Progenitor cell of endocrine pancreas (in vitro differentiated cells): ENCODE results near the gene CDIPT. TPM values are rescaled to one million over a fixed set of nuclear protein-coding genes. Genes with fewer than 3 reads are reported as not detected.

Source experiments
- DNase-seq: peaks from one replicate; pipeline ENCODE4 v3.0.0; 2021; ENCODE audit warnings: low spot score; ENCODE audit not compliant: unreplicated experiment
- H3K27ac Mint-ChIP-seq: 2 replicates; pipeline ENCODE4 v1.8.0; 2021; ENCODE audit warnings: mild to moderate bottlenecking, moderate library complexity, mixed read lengths
- H3K27me3 Mint-ChIP-seq: 2 replicates; pipeline ENCODE4 v1.8.0; 2021; ENCODE audit warnings: mixed read lengths
- H3K36me3 Mint-ChIP-seq: 2 replicates; pipeline ENCODE4 v1.8.0; 2022; ENCODE audit warnings: mixed read lengths; ENCODE audit not compliant: insufficient read depth
- H3K4me1 Mint-ChIP-seq: 2 replicates; pipeline ENCODE4 v1.8.0; 2021; ENCODE audit warnings: low read depth, mixed read lengths
- H3K4me3 Mint-ChIP-seq: 2 replicates; pipeline ENCODE4 v1.8.0; 2021; ENCODE audit warnings: low read depth, mild to moderate bottlenecking, moderate library complexity, mixed read lengths
- H3K9me3 Mint-ChIP-seq: 2 replicates; pipeline ENCODE4 v1.8.0; 2021; ENCODE audit warnings: low read depth, mixed read lengths
- CTCF ChIP-seq: fragments of 200-600 bp; sonication (generic); IDR thresholded peaks from one replicate; pipeline ENCODE4 v1.5.0; 2021; ENCODE audit warnings: antibody characterized with exemption, mild to moderate bottlenecking; ENCODE audit not compliant: unreplicated experiment
- total RNA-seq: library from RNA; stranded (reverse); gene quantifications from 2 replicates; pipeline ENCODE4 v1.2.1, GENCODE V29; 2021

Gene CDIPT
- total RNA-seq, 1 donor from 2014 or later, result 51.2 TPM

GRCh38 chr16:29881050-29881449 lies 18.0 kb upstream of the CDIPT start:
- Mint-ChIP-seq H3K4me1 (no peaks in the 10 kb centered on the region), H3K9me3 (no peaks in the 10 kb centered on the region)

GRCh38 chr16:29878172-29878571 lies 15.1 kb upstream of the CDIPT start:
- H3K27me3 Mint-ChIP-seq, result peaks cover 28% of the 10 kb centered on the region
- H3K4me1 Mint-ChIP-seq, result no peaks in the 10 kb centered on the region
- no peak for DNase-seq
- H3K36me3 Mint-ChIP-seq, result no peaks in the 10 kb centered on the region
- no peak overlapping the region for H3K4me3 Mint-ChIP-seq
- no peak for TF ChIP-seq CTCF
- no peak overlapping the region for H3K27ac Mint-ChIP-seq
- no peaks in the 10 kb centered on the region for H3K9me3 Mint-ChIP-seq

More at GRCh38 chr16:29881050-29881449, 18.0 kb upstream of the CDIPT start:
- peak overlapping the region; percentile 20 for H3K27ac Mint-ChIP-seq
- TF ChIP-seq CTCF, result no peak
- no peak overlapping the region for H3K4me3 Mint-ChIP-seq
- peaks cover 22% of the 10 kb centered on the region for H3K27me3 Mint-ChIP-seq
- no peaks in the 10 kb centered on the region for H3K36me3 Mint-ChIP-seq
- DNase-seq, result no peak

- H3K4me3 Mint-ChIP-seq, result no peak overlapping the region
- TF ChIP-seq CTCF, result no peak
- no peaks in the 10 kb centered on the region for H3K9me3 Mint-ChIP-seq
- H3K27me3 Mint-ChIP-seq, result peaks cover 28% of the 10 kb centered on the region
- H3K27ac Mint-ChIP-seq, result no peak overlapping the region
- DNase-seq, result no peak
- no peaks in the 10 kb centered on the region for H3K36me3 Mint-ChIP-seq
- H3K4me1 Mint-ChIP-seq, result no peaks in the 10 kb centered on the region
These were observed 14.4 kb upstream of the CDIPT start for GRCh38 chr16:29877266-29877961.

GRCh38 chr16:29876594-29877249 lies 13.7 kb upstream of the CDIPT start:
- Mint-ChIP-seq H3K4me3 (peak overlapping the region; percentile 7), H3K27me3 (peaks cover 28% of the 10 kb centered on the region), H3K36me3 (no peaks in the 10 kb centered on the region), H3K4me1 (no peaks in the 10 kb centered on the region), H3K27ac (no peak overlapping the region), H3K9me3 (no peaks in the 10 kb centered on the region)
- no peak for TF ChIP-seq CTCF
- no peak for DNase-seq

GRCh38 chr16:29876217-29876593 lies 13.2 kb upstream of the CDIPT start:
- no peak for TF ChIP-seq CTCF
- H3K4me1 Mint-ChIP-seq, result no peaks in the 10 kb centered on the region
- peak overlapping the region; percentile 7 for H3K4me3 Mint-ChIP-seq
- H3K9me3 Mint-ChIP-seq, result no peaks in the 10 kb centered on the region
- no peak overlapping the region for H3K27ac Mint-ChIP-seq
- no peak for DNase-seq
- H3K27me3 Mint-ChIP-seq, result peaks cover 28% of the 10 kb centered on the region
- no peaks in the 10 kb centered on the region for H3K36me3 Mint-ChIP-seq
